Measurements from ENCODE around the gene MYH14. TPM values are rescaled to one million over a fixed set of nuclear protein-coding genes. Genes with fewer than 3 reads are reported as not detected.
A peak's percentile ranks its signal among the peaks of the same experiment; 100 is the strongest.

Gene MYH14
- total and polyA plus RNA-seq, 2 experiments from 2014 or later: 1.8 to 3.0 TPM

DNA sequence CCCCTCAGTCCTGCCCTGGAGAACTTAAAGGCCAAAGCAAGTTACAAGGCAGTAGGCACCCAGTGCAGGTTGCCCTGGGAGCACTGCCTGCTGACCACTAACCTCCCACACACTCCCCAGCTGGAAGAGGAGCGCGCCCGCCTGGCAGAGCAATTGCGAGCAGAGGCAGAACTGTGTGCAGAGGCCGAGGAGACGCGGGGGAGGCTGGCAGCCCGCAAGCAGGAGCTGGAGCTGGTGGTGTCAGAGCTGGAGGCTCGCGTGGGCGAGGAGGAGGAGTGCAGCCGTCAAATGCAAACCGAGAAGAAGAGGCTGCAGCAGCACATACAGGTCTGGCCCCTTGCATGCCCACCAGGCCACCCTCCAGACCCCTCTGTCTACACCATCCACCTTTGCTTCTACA lies 64.6 kb downstream of the MYH14 start:
- DNase-seq (ENCODE audit: low read depth in 1 of 2, low spot score in 1 of 2): peak in 1 of 2 donors; percentile 13
- Histone ChIP-seq H3K36me3 (no peaks in the 10 kb centered on the region), H3K27ac (no peak overlapping the region), H3K27me3 (no peaks in the 10 kb centered on the region), H3K4me1 (ENCODE audit: low read depth) (no peaks in the 10 kb centered on the region), H3K4me3 (no peak overlapping the region), H3K9me3 (ENCODE audit: low read depth) (no peaks in the 10 kb centered on the region)
- TF ChIP-seq, protein P1, sequence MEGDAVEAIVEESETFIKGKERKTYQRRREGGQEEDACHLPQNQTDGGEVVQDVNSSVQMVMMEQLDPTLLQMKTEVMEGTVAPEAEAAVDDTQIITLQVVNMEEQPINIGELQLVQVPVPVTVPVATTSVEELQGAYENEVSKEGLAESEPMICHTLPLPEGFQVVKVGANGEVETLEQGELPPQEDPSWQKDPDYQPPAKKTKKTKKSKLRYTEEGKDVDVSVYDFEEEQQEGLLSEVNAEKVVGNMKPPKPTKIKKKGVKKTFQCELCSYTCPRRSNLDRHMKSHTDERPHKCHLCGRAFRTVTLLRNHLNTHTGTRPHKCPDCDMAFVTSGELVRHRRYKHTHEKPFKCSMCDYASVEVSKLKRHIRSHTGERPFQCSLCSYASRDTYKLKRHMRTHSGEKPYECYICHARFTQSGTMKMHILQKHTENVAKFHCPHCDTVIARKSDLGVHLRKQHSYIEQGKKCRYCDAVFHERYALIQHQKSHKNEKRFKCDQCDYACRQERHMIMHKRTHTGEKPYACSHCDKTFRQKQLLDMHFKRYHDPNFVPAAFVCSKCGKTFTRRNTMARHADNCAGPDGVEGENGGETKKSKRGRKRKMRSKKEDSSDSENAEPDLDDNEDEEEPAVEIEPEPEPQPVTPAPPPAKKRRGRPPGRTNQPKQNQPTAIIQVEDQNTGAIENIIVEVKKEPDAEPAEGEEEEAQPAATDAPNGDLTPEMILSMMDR (IDR thresholded peaks at IDR 0.05; ENCODE audit: low read depth, low read length): no peak

DNA sequence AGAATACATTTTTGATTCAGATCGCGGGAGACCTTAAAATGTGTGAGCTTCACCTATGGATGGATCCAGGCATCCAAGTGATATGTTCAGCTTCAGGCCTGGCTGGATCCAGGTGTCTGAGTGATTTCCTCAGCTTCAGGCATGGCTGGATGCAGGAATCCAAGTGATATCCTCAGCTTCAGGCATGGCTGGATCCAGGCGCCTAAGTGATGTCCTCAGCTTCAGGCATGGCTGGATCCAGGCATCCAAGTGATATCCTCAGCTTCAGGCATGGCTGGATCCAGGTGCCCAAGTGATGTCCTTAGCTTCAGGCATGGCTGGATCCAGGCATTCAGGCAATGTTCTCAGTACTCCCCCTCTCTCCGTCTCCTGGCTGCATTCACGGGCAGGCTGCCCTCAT lies 65.1 kb downstream of the MYH14 start:
- H3K36me3 ChIP-seq: no peaks in the 10 kb centered on the region
- no peak for DNase-seq (ENCODE audit: low read depth in 1 of 2, low spot score in 1 of 2)
- TF ChIP-seq, protein P1 (IDR thresholded peaks at IDR 0.05; ENCODE audit: low read depth, low read length): no peak
- H3K27ac ChIP-seq: no peak overlapping the region
- H3K9me3 ChIP-seq (ENCODE audit: low read depth): no peaks in the 10 kb centered on the region
- no peaks in the 10 kb centered on the region for H3K27me3 ChIP-seq
- H3K4me3 ChIP-seq: no peak overlapping the region
- no peaks in the 10 kb centered on the region for H3K4me1 ChIP-seq (ENCODE audit: low read depth)

DNA sequence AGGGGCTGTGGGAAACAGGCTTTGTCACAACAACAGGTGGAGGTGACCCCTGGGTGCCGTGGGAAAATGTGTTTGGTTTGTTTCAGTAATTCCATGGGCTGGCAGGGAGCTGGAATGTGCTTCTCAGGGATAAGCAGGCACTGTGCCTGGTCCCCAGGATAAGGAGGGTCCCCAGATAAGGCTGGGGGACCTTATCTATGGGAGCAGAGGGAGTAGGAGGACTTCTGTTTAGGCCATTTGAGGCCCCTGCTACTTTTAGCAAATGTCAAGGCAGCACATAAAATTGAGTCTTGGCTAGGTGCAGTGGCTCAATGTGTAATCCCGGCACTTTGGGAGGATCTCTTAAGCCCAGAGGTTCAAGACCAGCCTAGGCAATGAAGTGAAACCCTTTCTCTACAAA lies 66.2 kb downstream of the MYH14 start:
- DNase-seq (ENCODE audit: low read depth in 1 of 2, low spot score in 1 of 2): no peak
- no peaks in the 10 kb centered on the region for H3K27me3 ChIP-seq
- no peak overlapping the region for H3K27ac ChIP-seq
- H3K4me3 ChIP-seq: no peak overlapping the region
- no peaks in the 10 kb centered on the region for H3K9me3 ChIP-seq (ENCODE audit: low read depth)
- peaks cover under 1% of the 10 kb centered on the region for H3K4me1 ChIP-seq (ENCODE audit: low read depth)
- H3K36me3 ChIP-seq: no peaks in the 10 kb centered on the region
- TF ChIP-seq, protein P1 (IDR thresholded peaks at IDR 0.05; ENCODE audit: low read depth, low read length): no peak

DNA sequence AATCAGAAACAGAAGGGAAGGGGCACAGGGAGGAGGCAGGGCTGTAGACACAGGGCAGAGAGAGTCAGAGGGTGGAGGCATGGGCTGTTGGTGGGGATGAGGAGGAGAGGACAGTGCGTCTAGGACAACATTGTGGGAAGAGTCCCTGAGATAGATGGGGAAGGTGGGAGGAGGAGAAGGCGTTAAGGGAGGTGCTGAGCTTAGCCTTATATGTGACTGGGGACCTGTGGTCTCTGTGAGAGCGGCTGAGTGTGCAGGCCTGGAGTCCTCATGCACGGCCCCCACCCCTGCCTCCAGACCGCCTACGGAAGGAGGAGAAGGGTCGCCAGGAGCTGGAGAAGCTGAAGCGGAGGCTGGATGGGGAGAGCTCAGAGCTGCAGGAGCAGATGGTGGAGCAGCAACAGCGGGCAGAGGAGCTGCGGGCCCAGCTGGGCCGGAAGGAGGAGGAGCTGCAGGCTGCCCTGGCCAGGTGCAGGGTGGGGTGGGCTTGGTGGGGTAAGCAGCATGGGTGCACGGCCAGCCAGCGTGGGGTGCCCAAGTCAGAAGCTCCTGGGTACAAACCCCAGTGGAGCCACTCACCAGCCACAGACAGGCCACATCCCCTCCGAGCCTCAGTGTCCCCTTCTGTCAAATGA lies 69.0 kb downstream of the MYH14 start:
- no peak overlapping the region for H3K4me3 ChIP-seq
- H3K9me3 ChIP-seq (ENCODE audit: low read depth): no peaks in the 10 kb centered on the region
- no peaks in the 10 kb centered on the region for H3K36me3 ChIP-seq
- H3K27me3 ChIP-seq: no peaks in the 10 kb centered on the region
- TF ChIP-seq, protein P1 (IDR thresholded peaks at IDR 0.05; ENCODE audit: low read depth, low read length): no peak
- no peak overlapping the region for H3K27ac ChIP-seq
- H3K4me1 ChIP-seq (ENCODE audit: low read depth): peaks cover 5% of the 10 kb centered on the region
- no peak for DNase-seq (ENCODE audit: low read depth in 1 of 2, low spot score in 1 of 2)

DNA sequence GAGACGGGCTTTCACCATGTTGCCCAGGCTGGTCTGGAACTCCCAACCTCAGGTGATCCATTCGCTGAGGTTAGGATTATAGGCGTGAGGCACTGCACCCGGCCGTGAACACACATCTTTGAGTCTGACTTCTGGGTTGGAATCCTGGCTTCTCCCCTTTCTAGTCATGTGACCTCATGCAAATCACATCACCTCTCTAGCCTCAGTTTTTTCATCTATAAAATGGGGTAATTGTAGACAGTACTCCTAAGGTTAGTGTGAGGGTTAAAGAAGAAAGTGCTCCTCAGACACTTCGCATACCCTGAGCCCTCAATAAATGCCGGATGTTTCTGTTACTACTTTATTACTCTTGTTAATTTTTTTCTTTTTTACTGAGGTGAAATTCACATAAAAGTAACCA lies 70.4 kb downstream of the MYH14 start:
- Histone ChIP-seq H3K9me3 (ENCODE audit: low read depth) (no peaks in the 10 kb centered on the region), H3K4me3 (no peak overlapping the region), H3K36me3 (no peaks in the 10 kb centered on the region), H3K4me1 (ENCODE audit: low read depth) (peaks cover 5% of the 10 kb centered on the region), H3K27me3 (no peaks in the 10 kb centered on the region), H3K27ac (no peak overlapping the region)
- TF ChIP-seq, protein P1 (IDR thresholded peaks at IDR 0.05; ENCODE audit: low read depth, low read length): no peak
- no peak for DNase-seq (ENCODE audit: low read depth in 1 of 2, low spot score in 1 of 2)

Measured in cardiac muscle cell (in vitro differentiated cells and primary cell).